ENCODE data around the gene SACM1L. TPM values are rescaled to one million over a fixed set of nuclear protein-coding genes. Genes with fewer than 3 reads are reported as not detected.

The SACM1L gene
- total and polyA plus RNA-seq, 2 donors (not counting 3 experiments of a cell fraction or from before 2014, with no cell fraction given) = 11.9 to 39.9 TPM

- ChIA-PET CTCF (interaction anchor here (0.7 to 1.1 kb wide), 2 partner anchors 11 to 26 kb away, joined by 3 read pairs; no protein-coding TSS in a partner anchor), POLR2A (no interaction called here)
- H3K9me1 ChIP-seq (replicated peaks; ENCODE audit: control insufficient read depth, extremely low read depth, insufficient read depth, low read length) = no peaks in the 10 kb centered on the region
- H3K9ac ChIP-seq (replicated peaks; ENCODE audit: extremely low read depth, insufficient read depth, low read length) = no peak overlapping the region
- intact Hi-C loops (cut with micrococcal nuclease) (no loop called here), dilution Hi-C loops (cut with MboI; ENCODE audit: extremely low pct_ligation_motif_present, low sequenced_read_pairs) (no loop called here)
- no peaks in the 10 kb centered on the region for H3K9me3 ChIP-seq (replicated peaks; ENCODE audit: control insufficient read depth, insufficient read depth, low read length)
- H4K20me1 ChIP-seq (replicated peaks; ENCODE audit: control insufficient read depth, extremely low read depth, insufficient read depth, low read length) = no peaks in the 10 kb centered on the region
- H3K4me1 ChIP-seq (ENCODE audit: control insufficient read depth, extremely low read depth, insufficient read depth, low read length) = no peaks in the 10 kb centered on the region
- no peak overlapping the region for H3K27ac ChIP-seq (ENCODE audit: insufficient read depth, low read depth, low read length)
- DNase-seq (ENCODE audit: low read depth, low spot score) (no peak), FAIRE-seq (no peak)
- H3K27me3 ChIP-seq (ENCODE audit: control insufficient read depth in 2 of 2, insufficient read depth in 2 of 2, low read length in 2 of 2) = peaks cover 4 to 21% of the 10 kb centered on the region in 2 experiments
- H3K36me3 ChIP-seq (ENCODE audit: control insufficient read depth in 2 of 2, extremely low read depth in 1 of 2, insufficient read depth in 2 of 2, low read length in 2 of 2) = no peaks in the 10 kb centered on the region
- H3K4me3 ChIP-seq (replicated peaks in 1 of 3; ENCODE audit: insufficient read depth in 1 of 3, low read depth in 1 of 3, low read length in 3 of 3) = no peak overlapping the region
- H2AFZ ChIP-seq (ENCODE audit: low read depth, low read length) = no peak overlapping the region
- BruUV-seq (replicated peaks) = no TSS peak
- H3K79me2 ChIP-seq (ENCODE audit: control insufficient read depth, insufficient read depth, low read length) = no peaks in the 10 kb centered on the region
- TF ChIP-seq FOS (IDR thresholded peaks at IDR 0.05; ENCODE audit: borderline replicate concordance, insufficient read depth, low read length) = no peak
- no peak for TF ChIP-seq GATA2 (IDR thresholded peaks at IDR 0.05; ENCODE audit: insufficient read depth, insufficient read length, low read depth, low read length)
- no peak for TF ChIP-seq CTCF (IDR thresholded peaks at IDR 0.05; ENCODE audit: extremely low read depth in 1 of 2, insufficient read depth in 1 of 2, low read depth in 1 of 2, low read length in 2 of 2)
- no peak for TF ChIP-seq POLR2A (IDR thresholded peaks at IDR 0.05; ENCODE audit: low read depth, low read length)
- no peak for TF ChIP-seq JUN (IDR thresholded peaks at IDR 0.05; ENCODE audit: borderline replicate concordance, insufficient read depth, insufficient read length, low read depth)
- TF ChIP-seq POLR2AphosphoS5 (IDR thresholded peaks at IDR 0.05; ENCODE audit: insufficient read depth, low read depth, low read length) = no peak
- no peak for TF ChIP-seq EZH2 (IDR thresholded peaks at IDR 0.05; ENCODE audit: borderline replicate concordance, low read depth, low read length, severe bottlenecking)
- no peak for TF ChIP-seq MAX (IDR thresholded peaks at IDR 0.05; ENCODE audit: insufficient read depth, insufficient read length)
- TF ChIP-seq MYC (IDR thresholded peaks at IDR 0.05; ENCODE audit: low read depth, low read length) = no peak
- H3K4me2 ChIP-seq (ENCODE audit: insufficient read depth, low read length) = no peak overlapping the region
These were observed 97.8 kb downstream of the SACM1L start for GRCh38 chr3:45786801-45787495.

All from endothelial cell of umbilical vein (primary cell).